Mesendoderm (in vitro differentiated cells): Measurements from ENCODE around the gene UBASH3B.

Experiments used
- DNase-seq: peaks from one replicate; pipeline ENCODE4 v3.0.0; 2013
- H2AK5ac ChIP-seq: 2 replicates; pipeline ENCODE4 v1.6.1; 2013; ENCODE audit warnings: low read length, inconsistent platforms
- H2BK120ac ChIP-seq: 2 replicates; pipeline ENCODE4 v1.6.1; 2013; ENCODE audit warnings: low read depth, mild to moderate bottlenecking, low read length, moderate library complexity, mixed read lengths
- H2BK15ac ChIP-seq: replicated peaks from 2 replicates; pipeline ENCODE4 v1.6.1; 2013; ENCODE audit warnings: low read depth, mild to moderate bottlenecking, moderate library complexity
- H2BK5ac ChIP-seq: 2 replicates; pipeline ENCODE4 v1.6.1; 2013; ENCODE audit warnings: low read length, inconsistent platforms
- H3K18ac ChIP-seq: 2 replicates; pipeline ENCODE4 v1.6.1; 2013; ENCODE audit warnings: mild to moderate bottlenecking, low read length, mixed read lengths
- H3K23ac ChIP-seq: one replicate; pipeline ENCODE4 v1.6.1; 2013; ENCODE audit warnings: low read length
- H3K27ac ChIP-seq: 2 replicates; pipeline ENCODE4 v1.5.1; 2013; ENCODE audit warnings: low read depth, mild to moderate bottlenecking, inconsistent platforms, low read length, moderate library complexity
- H3K27me3 ChIP-seq: 2 replicates; pipeline ENCODE4 v1.6.1; 2013; ENCODE audit warnings: low read length, control low read depth, mild to moderate bottlenecking, inconsistent platforms; ENCODE audit not compliant: insufficient read depth, poor library complexity
- H3K36me3 ChIP-seq: 2 replicates; pipeline ENCODE4 v1.6.1; 2013; ENCODE audit warnings: low read length, inconsistent platforms; ENCODE audit not compliant: control insufficient read depth, insufficient read depth
- H3K4ac ChIP-seq: one replicate; pipeline ENCODE4 v1.6.1; 2013; ENCODE audit warnings: low read depth, mild to moderate bottlenecking, low read length, moderate library complexity
- H3K4me1 ChIP-seq: 2 replicates; pipeline ENCODE4 v1.6.1; 2013; ENCODE audit warnings: low read depth, low read length, inconsistent platforms; ENCODE audit not compliant: control insufficient read depth
- H3K4me2 ChIP-seq: 2 replicates; pipeline ENCODE4 v1.6.1; 2013; ENCODE audit warnings: low read length
- H3K4me3 ChIP-seq: 2 replicates; pipeline ENCODE4 v1.5.1; 2013; ENCODE audit warnings: mild to moderate bottlenecking, low read length
- H3K56ac ChIP-seq: one replicate; pipeline ENCODE4 v1.6.1; 2013; ENCODE audit warnings: low read length
- H3K79me1 ChIP-seq: 2 replicates; pipeline ENCODE4 v1.6.1; 2013; ENCODE audit warnings: low read length, inconsistent platforms
- H3K79me2 ChIP-seq: 2 replicates; pipeline ENCODE4 v1.6.1; 2013; ENCODE audit warnings: mild to moderate bottlenecking, low read length; ENCODE audit not compliant: control insufficient read depth, insufficient read depth
- H3K9ac ChIP-seq: 2 replicates; pipeline ENCODE4 v1.6.1; 2013; ENCODE audit warnings: low read length, inconsistent platforms
- H4K5ac ChIP-seq: one replicate; pipeline ENCODE4 v1.6.1; 2013; ENCODE audit warnings: low read length
- H4K8ac ChIP-seq: one replicate; pipeline ENCODE4 v1.6.1; 2013; ENCODE audit warnings: low read depth, mild to moderate bottlenecking, control low read depth, low read length, moderate library complexity
- WGBS: extraction: QIAGEN DNeasy Blood & Tissue Kit; methylation state at CpG from one replicate; pipeline ENCODE4 v1.1.7; 2013; ENCODE audit warnings: low lambda C conversion rate, missing lambda C conversion rate; ENCODE audit not compliant: insufficient coverage; ENCODE audit errors: extremely low coverage; 5-methylcytosine and 5-hydroxymethylcytosine counted together

Gene UBASH3B

GRCh38 chr11:122714484-122714883 lies 59.0 kb downstream of the UBASH3B start:
- H2BK5ac ChIP-seq = no peak overlapping the region
- H2BK15ac ChIP-seq = no peak overlapping the region
- no peak overlapping the region for H3K18ac ChIP-seq
- H3K4me2 ChIP-seq = no peak overlapping the region
- H2AK5ac ChIP-seq = no peak overlapping the region
- H3K27me3 ChIP-seq = no peaks in the 10 kb centered on the region
- H3K79me2 ChIP-seq = no peaks in the 10 kb centered on the region
- peaks cover 2% of the 10 kb centered on the region for H3K4me1 ChIP-seq
- no peak overlapping the region for H3K4me3 ChIP-seq
- no peak overlapping the region for H3K9ac ChIP-seq
- H3K79me1 ChIP-seq = no peaks in the 10 kb centered on the region
- no peak overlapping the region for H2BK120ac ChIP-seq
- H3K27ac ChIP-seq = no peak overlapping the region
- no peak overlapping the region for H3K23ac ChIP-seq
- no peak overlapping the region for H3K56ac ChIP-seq
- no peak overlapping the region for H4K8ac ChIP-seq
- H3K36me3 ChIP-seq = no peaks in the 10 kb centered on the region
- no CpG with 5 or more reads among the region's 5 CpGs for WGBS
- no peak overlapping the region for H4K5ac ChIP-seq
- no peak for DNase-seq
- H3K4ac ChIP-seq = no peak overlapping the region

- Histone ChIP-seq H3K56ac (no peak overlapping the region), H3K9ac (no peak overlapping the region), H2BK15ac (no peak overlapping the region), H3K79me2 (no peaks in the 10 kb centered on the region), H3K4me3 (no peak overlapping the region), H3K18ac (no peak overlapping the region), H3K36me3 (no peaks in the 10 kb centered on the region), H2BK120ac (no peak overlapping the region), H3K79me1 (no peaks in the 10 kb centered on the region), H4K8ac (no peak overlapping the region), H3K27me3 (no peaks in the 10 kb centered on the region), H3K4me2 (no peak overlapping the region), H3K4me1 (peaks cover 3% of the 10 kb centered on the region), H4K5ac (no peak overlapping the region), H3K27ac (no peak overlapping the region), H3K23ac (no peak overlapping the region), H2AK5ac (no peak overlapping the region), H3K4ac (no peak overlapping the region), H2BK5ac (no peak overlapping the region)
- no CpG with 5 or more reads among the region's 11 CpGs for WGBS
- DNase-seq = no peak
These were observed 60.3 kb downstream of the UBASH3B start for GRCh38 chr11:122715548-122716440.

- Histone ChIP-seq H3K27ac (no peak overlapping the region), H3K4me3 (no peak overlapping the region), H2BK5ac (no peak overlapping the region), H4K8ac (no peak overlapping the region), H3K56ac (no peak overlapping the region), H4K5ac (no peak overlapping the region), H3K4me2 (no peak overlapping the region), H3K36me3 (no peaks in the 10 kb centered on the region), H3K4me1 (peaks cover 3% of the 10 kb centered on the region), H3K27me3 (no peaks in the 10 kb centered on the region), H3K9ac (no peak overlapping the region), H3K4ac (no peak overlapping the region), H3K18ac (no peak overlapping the region), H3K79me2 (no peaks in the 10 kb centered on the region), H3K23ac (no peak overlapping the region), H2BK15ac (no peak overlapping the region), H2BK120ac (no peak overlapping the region), H3K79me1 (no peaks in the 10 kb centered on the region), H2AK5ac (no peak overlapping the region)
- no peak for DNase-seq
- WGBS = no CpG with 5 or more reads among the region's 9 CpGs
These were observed 61.8 kb downstream of the UBASH3B start for GRCh38 chr11:122717264-122717867.

GRCh38 chr11:122720107-122720881 lies 64.8 kb downstream of the UBASH3B start:
- H3K18ac ChIP-seq = no peak overlapping the region
- H3K4me1 ChIP-seq = peaks cover 3% of the 10 kb centered on the region
- no peak overlapping the region for H3K4ac ChIP-seq
- no peak overlapping the region for H3K4me3 ChIP-seq
- H3K27me3 ChIP-seq = no peaks in the 10 kb centered on the region
- no peak overlapping the region for H3K23ac ChIP-seq
- H3K79me1 ChIP-seq = no peaks in the 10 kb centered on the region
- no peaks in the 10 kb centered on the region for H3K79me2 ChIP-seq
- peak overlapping the region; percentile 61 for H2BK5ac ChIP-seq
- peak overlapping the region; percentile 19 for H2BK15ac ChIP-seq
- no peaks in the 10 kb centered on the region for H3K36me3 ChIP-seq
- no peak overlapping the region for H2BK120ac ChIP-seq
- H4K5ac ChIP-seq = peak overlapping the region; percentile 35
- no peak overlapping the region for H4K8ac ChIP-seq
- no peak overlapping the region for H3K27ac ChIP-seq
- H3K9ac ChIP-seq = no peak overlapping the region
- peak overlapping the region; percentile 63 for H3K56ac ChIP-seq
- DNase-seq = peak; percentile 90
- no peak overlapping the region for H2AK5ac ChIP-seq
- no peak overlapping the region for H3K4me2 ChIP-seq
- WGBS = 100% methylated on average over 1 of the region's 7 CpGs

- no peak overlapping the region for H3K18ac ChIP-seq
- no peak overlapping the region for H4K5ac ChIP-seq
- no peak overlapping the region for H3K23ac ChIP-seq
- H2AK5ac ChIP-seq = peak overlapping the region; percentile 73
- no peak overlapping the region for H2BK5ac ChIP-seq
- peak overlapping the region; percentile 25 for H3K4ac ChIP-seq
- H3K4me2 ChIP-seq = no peak overlapping the region
- H2BK120ac ChIP-seq = no peak overlapping the region
- no peak overlapping the region for H3K4me3 ChIP-seq
- WGBS = no CpG with 5 or more reads among the region's 5 CpGs
- no peaks in the 10 kb centered on the region for H3K79me1 ChIP-seq
- H3K36me3 ChIP-seq = no peaks in the 10 kb centered on the region
- DNase-seq = no peak
- peaks cover 3% of the 10 kb centered on the region for H3K4me1 ChIP-seq
- no peak overlapping the region for H3K27ac ChIP-seq
- no peaks in the 10 kb centered on the region for H3K27me3 ChIP-seq
- no peak overlapping the region for H3K9ac ChIP-seq
- no peak overlapping the region for H3K56ac ChIP-seq
- no peak overlapping the region for H4K8ac ChIP-seq
- no peaks in the 10 kb centered on the region for H3K79me2 ChIP-seq
- H2BK15ac ChIP-seq = no peak overlapping the region
These were observed 65.9 kb downstream of the UBASH3B start for GRCh38 chr11:122721201-122721963.
